ENCODE results near the gene CASP2. TPM values are rescaled to one million over a fixed set of nuclear protein-coding genes. Genes with fewer than 3 reads are reported as not detected.

Gene CASP2
- 55.3 TPM for total RNA-seq (ENCODE audit: unreplicated experiment)
- long read RNA-seq, full-length matches to known transcripts = 1 of 4 reads
- long read RNA-seq, partial matches to known transcripts = 0 of 4 reads
- long read RNA-seq, other reads (novel, unspliced or antisense) = 3 of 4 reads

DNA sequence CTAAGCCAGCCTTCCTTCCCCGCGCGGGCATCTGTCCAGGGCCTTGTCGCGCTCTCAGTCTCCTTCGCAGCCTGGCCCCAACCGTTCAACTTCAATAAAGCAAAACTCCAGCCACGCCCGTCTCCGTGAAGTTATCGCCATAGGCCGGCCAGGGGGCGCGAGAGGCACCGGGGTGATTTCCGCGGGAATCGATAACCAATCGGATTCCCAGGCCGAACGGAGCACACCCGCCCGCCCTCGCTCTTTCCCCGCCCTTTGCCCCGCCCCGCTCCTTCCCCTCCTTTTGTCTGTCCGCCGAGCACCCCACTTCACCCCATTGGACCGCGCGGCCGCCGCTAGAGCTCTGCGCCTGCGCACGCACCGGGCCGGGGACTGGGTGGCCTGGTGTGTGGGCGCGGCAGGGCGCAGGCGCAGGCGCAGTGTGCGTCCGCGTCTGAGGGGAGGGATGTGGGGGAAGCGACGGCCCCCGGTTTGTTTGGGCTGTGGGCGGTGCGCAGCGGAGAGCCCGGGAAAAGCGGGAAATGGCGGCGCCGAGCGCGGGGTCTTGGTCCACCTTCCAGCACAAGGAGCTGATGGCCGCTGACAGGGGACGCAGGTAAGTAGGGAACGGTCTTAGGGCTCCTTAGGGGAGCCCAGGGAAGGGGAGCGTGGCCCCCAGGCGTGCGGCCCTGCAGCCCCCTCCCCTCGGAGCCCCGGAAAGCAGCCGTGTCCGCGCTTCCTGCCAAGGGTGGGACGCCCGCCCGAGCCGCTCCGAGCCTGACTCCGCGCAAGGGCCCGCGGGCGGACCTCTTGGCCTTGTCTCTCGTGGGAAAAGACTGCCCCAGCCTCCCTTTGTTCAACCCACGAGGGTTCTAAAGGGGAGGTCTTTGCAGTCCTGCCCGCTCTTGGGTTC lies at the start of gene CASP2:
Gene CASP2, plus strand, starts transcription at position 417 of the 892 bp plus-strand sequence. Its CDS starts 105 bp downstream, at position 522.
- peaks cover 24% of the 10 kb centered on the region for H3K36me3 Mint-ChIP-seq (ENCODE audit: low read depth, unreplicated experiment)
- no peak for TF ChIP-seq CTCF (IDR thresholded peaks at IDR 0.05; ENCODE audit: unreplicated experiment)
- peak within 1 kb of the TSS; percentile 98 for H3K27ac Mint-ChIP-seq (ENCODE audit: unreplicated experiment)
- H3K27me3 Mint-ChIP-seq (ENCODE audit: unreplicated experiment) = peaks cover 18% of the 10 kb centered on the region
- H3K4me3 Mint-ChIP-seq (ENCODE audit: unreplicated experiment) = peak within 1 kb of the TSS; percentile 99
- H3K4me1 Mint-ChIP-seq (ENCODE audit: unreplicated experiment) = peaks cover 60% of the 10 kb centered on the region
- peaks cover 4% of the 10 kb centered on the region for H3K9me3 Mint-ChIP-seq (ENCODE audit: unreplicated experiment)
- peak; percentile 98 for DNase-seq (ENCODE audit: low spot score)

DNA sequence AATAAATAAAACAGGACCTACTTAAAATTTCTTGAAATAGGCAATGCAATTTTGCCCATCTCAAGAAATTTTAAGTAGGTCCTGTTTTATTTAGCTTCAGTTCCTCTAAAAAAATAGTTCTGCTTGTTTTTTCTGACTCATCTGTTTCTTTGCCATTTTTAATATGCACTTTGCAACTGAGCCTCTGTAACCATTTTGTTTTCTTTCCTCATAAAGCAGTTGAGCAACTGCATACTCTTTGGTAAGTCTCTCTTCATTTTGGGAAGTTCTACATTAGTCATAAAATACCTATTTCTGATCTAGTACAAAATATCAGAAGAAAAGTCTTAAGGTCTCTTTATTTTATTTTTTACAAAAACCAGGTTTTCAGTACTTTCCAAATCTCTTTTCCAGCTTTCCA lies 48.3 kb upstream of the CASP2 start:
- H3K4me1 Mint-ChIP-seq (ENCODE audit: unreplicated experiment) = no peaks in the 10 kb centered on the region
- no peak for TF ChIP-seq CTCF (IDR thresholded peaks at IDR 0.05; ENCODE audit: unreplicated experiment)
- no peaks in the 10 kb centered on the region for H3K36me3 Mint-ChIP-seq (ENCODE audit: low read depth, unreplicated experiment)
- no peaks in the 10 kb centered on the region for H3K9me3 Mint-ChIP-seq (ENCODE audit: unreplicated experiment)
- H3K4me3 Mint-ChIP-seq (ENCODE audit: unreplicated experiment) = no peak overlapping the region
- no peak overlapping the region for H3K27ac Mint-ChIP-seq (ENCODE audit: unreplicated experiment)
- peaks cover 3% of the 10 kb centered on the region for H3K27me3 Mint-ChIP-seq (ENCODE audit: unreplicated experiment)
- no peak for DNase-seq (ENCODE audit: low spot score)

- Mint-ChIP-seq H3K36me3 (ENCODE audit: low read depth, unreplicated experiment) (no peaks in the 10 kb centered on the region), H3K27ac (ENCODE audit: unreplicated experiment) (no peak overlapping the region), H3K27me3 (ENCODE audit: unreplicated experiment) (peaks cover 3% of the 10 kb centered on the region), H3K9me3 (ENCODE audit: unreplicated experiment) (no peaks in the 10 kb centered on the region), H3K4me3 (ENCODE audit: unreplicated experiment) (no peak overlapping the region), H3K4me1 (ENCODE audit: unreplicated experiment) (no peaks in the 10 kb centered on the region)
- peak; percentile 51 for DNase-seq (ENCODE audit: low spot score)
- peak; percentile 80 for TF ChIP-seq CTCF (IDR thresholded peaks at IDR 0.05; ENCODE audit: unreplicated experiment)
Observed at GRCh38 chr7:143240291-143241168, 47.6 kb upstream of the CASP2 start.

GRCh38 chr7:143242306-143242705 lies 45.8 kb upstream of the CASP2 start:
- DNase-seq (ENCODE audit: low spot score) = no peak
- peaks cover 5% of the 10 kb centered on the region for H3K27me3 Mint-ChIP-seq (ENCODE audit: unreplicated experiment)
- no peaks in the 10 kb centered on the region for H3K9me3 Mint-ChIP-seq (ENCODE audit: unreplicated experiment)
- no peaks in the 10 kb centered on the region for H3K4me1 Mint-ChIP-seq (ENCODE audit: unreplicated experiment)
- no peak overlapping the region for H3K4me3 Mint-ChIP-seq (ENCODE audit: unreplicated experiment)
- H3K36me3 Mint-ChIP-seq (ENCODE audit: low read depth, unreplicated experiment) = no peaks in the 10 kb centered on the region
- no peak for TF ChIP-seq CTCF (IDR thresholded peaks at IDR 0.05; ENCODE audit: unreplicated experiment)
- H3K27ac Mint-ChIP-seq (ENCODE audit: unreplicated experiment) = no peak overlapping the region

Data from endothelial cell (in vitro differentiated cells).